H1 (cell line): ENCODE results near the gene KNCN. TPM values are rescaled to one million over a fixed set of nuclear protein-coding genes. Genes with fewer than 3 reads are reported as not detected.

Experiments
- ASH2L ChIP-seq: fragments of 200-600, 300-600 bp; sonication (generic); IDR thresholded peaks from one replicate; pipeline ENCODE4 v1.7.1; 2017; ENCODE audit warnings: low read length
- CREB1 ChIP-seq: IDR thresholded peaks from 2 replicates; pipeline ENCODE4 v1.6.1; 2012; ENCODE audit warnings: inconsistent platforms
- EP300 ChIP-seq, 2 experiments: IDR thresholded peaks; 1 replicate in 1 of 2; 2 replicates in 1 of 2; pipeline ENCODE4 v1.6.1; 2011 to 2012; ENCODE audit warnings: low read depth in 2 of 2, low read length in 2 of 2, mild to moderate bottlenecking in 2 of 2, borderline replicate concordance in 1 of 2, inconsistent platforms in 1 of 2, moderate library complexity in 1 of 2
- JUND ChIP-seq: IDR thresholded peaks from 2 replicates; pipeline ENCODE4 v1.6.1; 2011; ENCODE audit warnings: mild to moderate bottlenecking, improper control_type of control experiment, low read length
- KDM1A ChIP-seq: fragments of 200-600, 300-600 bp; sonication (generic); IDR thresholded peaks from 2 replicates; pipeline ENCODE4 v1.7.1; 2016; ENCODE audit warnings: mild to moderate bottlenecking, low read length, borderline replicate concordance
- MAFK ChIP-seq: IDR thresholded peaks from 2 replicates; pipeline ENCODE4 v1.6.1; 2012; ENCODE audit warnings: low read depth, mild to moderate bottlenecking, improper control_type of control experiment, low read length
- POU5F1 ChIP-seq: IDR thresholded peaks from 2 replicates; pipeline ENCODE4 v1.6.1; 2011; ENCODE audit warnings: low read depth, mild to moderate bottlenecking, low read length, moderate library complexity
- TAF7 ChIP-seq: optimal IDR thresholded peaks from 2 replicates; pipeline ENCODE3; 2011; ENCODE audit warnings: low read depth, mild to moderate bottlenecking, inconsistent platforms, low read length, moderate library complexity, borderline replicate concordance
- TCF12 ChIP-seq: IDR thresholded peaks from 2 replicates; pipeline ENCODE4 v1.6.1; 2011; ENCODE audit warnings: low read depth, mild to moderate bottlenecking, low read length
- TEAD4 ChIP-seq: IDR thresholded peaks from 2 replicates; pipeline ENCODE4 v1.6.1; 2012; ENCODE audit warnings: low read depth, low read length, inconsistent platforms, mixed read lengths
- polyA plus RNA-seq, 7 experiments: library from polyadenylated mRNA; depleted of rRNA in 3 of 7; stranded (reverse) in 5 of 7; unstranded in 2 of 7; fragments of >200 nt in 5 of 7; fragments of 200-250 nt in 2 of 7; gene quantifications; 1 replicate in 5 of 7; 2 replicates in 1 of 7; 4 replicates in 1 of 7; pipeline versions ENCODE4 v1.2.1 to v1.2.3, GENCODE V29; 2011 to 2013; ENCODE audit warnings: missing spikeins in 2 of 7, mixed read lengths in 2 of 7
- total RNA-seq: library from RNA; stranded (reverse); fragmentation: NEBNext Ultra II Directional; extraction: Animal tissue kit (Norgen Biotek cat#: 25700); gene quantifications from 2 replicates; pipeline ENCODE4 v1.2.1, GENCODE V29; 2021

The KNCN gene
- total and polyA plus RNA-seq, 2 of the 8 experiments (the other 6 are each of a cell fraction or from before 2014, with no cell fraction given), result not detected

- TF ChIP-seq EP300 (IDR thresholded peaks at IDR 0.05; ENCODE audit: borderline replicate concordance in 1 of 2, low read depth in 2 of 2, low read length in 2 of 2) (no peak), CREB1 (no peak), TCF12 (no peak), TEAD4 (no peak), KDM1A (no peak), ASH2L (no peak), TAF7 (no peak), JUND (no peak), POU5F1 (no peak), MAFK (no peak)
These were observed 30.4 kb upstream of the KNCN start (continued) for GRCh38 chr1:46581681-46582455.
